ENCODE data around the gene DMD. TPM values are rescaled to one million over a fixed set of nuclear protein-coding genes. Genes with fewer than 3 reads are reported as not detected.
"Not testable (repeated sequence)": the region's sequence is repeated elsewhere in the genome, so short reads cannot be mapped to it uniquely, and the experiment has no call there.

Gene DMD
- polyA plus RNA-seq, 4 donors = 1.6 to 11.6 (median 2.9) TPM

GRCh38 chrX:32545101-32545500 lies 666.2 kb downstream of the DMD start:
- FAIRE-seq (no peak), DNase-seq (no peak)
- no peaks in the 10 kb centered on the region for H3K27me3 ChIP-seq (ENCODE audit: control insufficient read depth in 3 of 3, insufficient read depth in 3 of 3, low read length in 3 of 3)
- H3K36me3 ChIP-seq (ENCODE audit: control insufficient read depth in 3 of 3, insufficient read depth in 2 of 3, low read depth in 1 of 3, low read length in 3 of 3) = no peaks in the 10 kb centered on the region
- H3K4me1 ChIP-seq (ENCODE audit: control insufficient read depth in 3 of 3, insufficient read depth in 2 of 3, low read depth in 1 of 3, low read length in 2 of 3) = no peaks in the 10 kb centered on the region
- H3K9me3 ChIP-seq (ENCODE audit: control insufficient read depth in 2 of 2, insufficient read depth in 1 of 2, low read depth in 1 of 2, low read length in 1 of 2) = no peaks in the 10 kb centered on the region
- 68 to 89% (median 81%) methylated on average over 1 of the region's 1 CpG for WGBS, 3 donors
- no peak overlapping the region for H3K27ac ChIP-seq (ENCODE audit: low read depth in 1 of 3, low read length in 2 of 3)
- no peak overlapping the region for H3K4me3 ChIP-seq (ENCODE audit: low read depth in 1 of 3, low read length in 3 of 3)

DNA sequence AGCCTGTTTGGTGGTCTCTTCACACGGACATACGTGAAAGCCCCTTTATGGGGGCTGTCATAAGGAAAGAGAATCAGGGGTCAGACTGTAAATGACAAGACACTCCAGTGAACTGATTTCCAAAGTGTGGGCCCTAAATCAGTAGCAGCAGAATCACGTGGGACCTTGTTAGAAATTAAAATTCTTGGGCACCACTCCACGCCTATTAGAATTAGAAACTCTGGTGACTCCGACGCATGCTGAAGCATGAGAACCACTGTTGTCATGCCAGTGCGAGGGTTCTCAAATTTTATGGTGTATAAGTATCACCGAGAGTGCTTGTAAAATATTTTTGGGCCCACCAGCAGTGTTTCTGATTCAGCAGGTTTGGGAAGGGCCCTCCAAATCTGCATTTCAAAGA lies 672.8 kb downstream of the DMD start:
- Histone ChIP-seq H3K9me3 (ENCODE audit: control insufficient read depth in 2 of 2, insufficient read depth in 1 of 2, low read depth in 1 of 2, low read length in 1 of 2) (no peaks in the 10 kb centered on the region), H3K27ac (ENCODE audit: low read depth in 1 of 3, low read length in 2 of 3) (no peak overlapping the region), H3K36me3 (ENCODE audit: control insufficient read depth in 3 of 3, insufficient read depth in 2 of 3, low read depth in 1 of 3, low read length in 3 of 3) (no peaks in the 10 kb centered on the region), H3K4me1 (ENCODE audit: control insufficient read depth in 3 of 3, insufficient read depth in 2 of 3, low read depth in 1 of 3, low read length in 2 of 3) (no peaks in the 10 kb centered on the region), H3K27me3 (ENCODE audit: control insufficient read depth in 3 of 3, insufficient read depth in 3 of 3, low read length in 3 of 3) (no peaks in the 10 kb centered on the region), H3K4me3 (ENCODE audit: low read depth in 1 of 3, low read length in 3 of 3) (no peak overlapping the region)
- DNase-seq (no peak), FAIRE-seq (no peak)
- 79 to 91% (median 91%) methylated on average over 8 of the region's 8 CpGs for WGBS, 3 donors

- H3K27ac ChIP-seq (ENCODE audit: low read depth in 1 of 3, low read length in 2 of 3) = no peak overlapping the region
- H3K27me3 ChIP-seq (ENCODE audit: control insufficient read depth in 3 of 3, insufficient read depth in 3 of 3, low read length in 3 of 3) = no peaks in the 10 kb centered on the region
- no peaks in the 10 kb centered on the region for H3K4me1 ChIP-seq (ENCODE audit: control insufficient read depth in 3 of 3, insufficient read depth in 2 of 3, low read depth in 1 of 3, low read length in 2 of 3)
- no peak for FAIRE-seq
- 70 to 81% (median 80%) methylated on average over 4 of the region's 4 CpGs for WGBS, 3 donors
- H3K9me3 ChIP-seq (ENCODE audit: control insufficient read depth in 2 of 2, insufficient read depth in 1 of 2, low read depth in 1 of 2, low read length in 1 of 2) = no peaks in the 10 kb centered on the region
- no peak for DNase-seq
- no peaks in the 10 kb centered on the region for H3K36me3 ChIP-seq (ENCODE audit: control insufficient read depth in 3 of 3, insufficient read depth in 2 of 3, low read depth in 1 of 3, low read length in 3 of 3)
- no peak overlapping the region for H3K4me3 ChIP-seq (ENCODE audit: low read depth in 1 of 3, low read length in 3 of 3)
Observed at GRCh38 chrX:32533848-32534247, 677.5 kb downstream of the DMD start.

DNA sequence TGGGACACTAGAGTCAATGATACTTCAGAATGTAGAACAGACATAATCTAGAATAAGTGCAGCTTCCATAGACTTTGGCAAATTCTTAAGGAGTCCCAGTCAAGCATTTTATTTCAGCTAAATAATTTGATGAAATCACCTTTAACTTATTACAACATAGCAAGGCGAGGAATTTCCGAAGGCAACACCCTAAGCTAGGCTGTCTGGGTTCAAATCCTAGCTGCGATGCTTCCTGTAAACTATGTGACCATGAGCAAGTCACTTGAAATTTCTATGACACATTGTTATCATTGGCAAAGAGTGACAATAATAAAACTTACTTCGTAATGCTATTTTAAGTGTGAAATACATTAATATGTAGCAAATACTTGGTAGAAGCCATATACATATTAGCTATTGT lies 679.1 kb downstream of the DMD start:
- Histone ChIP-seq H3K27me3 (ENCODE audit: control insufficient read depth in 3 of 3, insufficient read depth in 3 of 3, low read length in 3 of 3) (no peaks in the 10 kb centered on the region), H3K36me3 (ENCODE audit: control insufficient read depth in 3 of 3, insufficient read depth in 2 of 3, low read depth in 1 of 3, low read length in 3 of 3) (no peaks in the 10 kb centered on the region), H3K9me3 (ENCODE audit: control insufficient read depth in 2 of 2, insufficient read depth in 1 of 2, low read depth in 1 of 2, low read length in 1 of 2) (no peaks in the 10 kb centered on the region), H3K4me3 (ENCODE audit: low read depth in 1 of 3, low read length in 3 of 3) (no peak overlapping the region), H3K27ac (ENCODE audit: low read depth in 1 of 3, low read length in 2 of 3) (no peak overlapping the region), H3K4me1 (ENCODE audit: control insufficient read depth in 3 of 3, insufficient read depth in 2 of 3, low read depth in 1 of 3, low read length in 2 of 3) (no peaks in the 10 kb centered on the region)
- WGBS, 3 donors = 78 to 89% (median 85%) methylated on average over 4 of the region's 4 CpGs
- no peak for FAIRE-seq
- no peak for DNase-seq

DNA sequence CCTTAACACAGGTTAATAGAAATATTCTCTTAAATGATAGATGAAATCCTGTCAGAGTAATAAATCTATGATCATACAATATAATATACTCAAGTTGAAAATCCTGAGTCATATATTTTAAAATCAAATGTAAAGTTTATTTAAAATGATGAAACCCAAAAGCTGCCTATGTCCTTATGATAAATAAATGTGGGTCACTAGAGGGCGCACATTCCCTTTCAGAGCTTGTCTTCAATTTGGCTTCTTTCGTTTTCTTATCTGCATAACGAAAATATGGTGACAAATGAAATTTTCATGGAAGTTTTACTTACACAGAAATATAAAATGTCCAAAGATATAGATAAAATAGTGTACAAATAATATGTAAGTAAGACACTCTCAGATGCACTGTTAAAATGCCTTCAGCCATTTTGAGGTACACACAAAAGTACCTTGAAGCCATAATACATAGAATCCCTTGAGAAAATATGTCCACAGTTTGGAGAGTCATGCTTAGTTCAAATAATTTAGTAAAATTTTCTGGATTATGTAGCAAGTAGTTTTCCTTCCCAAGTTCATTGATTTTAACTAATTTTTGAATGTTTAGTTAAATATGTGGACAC lies 680.4 kb downstream of the DMD start:
- Histone ChIP-seq H3K4me1 (ENCODE audit: control insufficient read depth in 3 of 3, insufficient read depth in 2 of 3, low read depth in 1 of 3, low read length in 2 of 3) (no peaks in the 10 kb centered on the region), H3K27ac (ENCODE audit: low read depth in 1 of 3, low read length in 2 of 3) (no peak overlapping the region), H3K9me3 (ENCODE audit: control insufficient read depth in 2 of 2, insufficient read depth in 1 of 2, low read depth in 1 of 2, low read length in 1 of 2) (no peaks in the 10 kb centered on the region), H3K27me3 (ENCODE audit: control insufficient read depth in 3 of 3, insufficient read depth in 3 of 3, low read length in 3 of 3) (no peaks in the 10 kb centered on the region), H3K36me3 (ENCODE audit: control insufficient read depth in 3 of 3, insufficient read depth in 2 of 3, low read depth in 1 of 3, low read length in 3 of 3) (no peaks in the 10 kb centered on the region), H3K4me3 (ENCODE audit: low read depth in 1 of 3, low read length in 3 of 3) (no peak overlapping the region)
- WGBS, 3 donors = 1 to 3% (median 1%) methylated on average over 3 of the region's 3 CpGs
- DNase-seq (peak; percentile 14 to 50), FAIRE-seq (no peak)

DNA sequence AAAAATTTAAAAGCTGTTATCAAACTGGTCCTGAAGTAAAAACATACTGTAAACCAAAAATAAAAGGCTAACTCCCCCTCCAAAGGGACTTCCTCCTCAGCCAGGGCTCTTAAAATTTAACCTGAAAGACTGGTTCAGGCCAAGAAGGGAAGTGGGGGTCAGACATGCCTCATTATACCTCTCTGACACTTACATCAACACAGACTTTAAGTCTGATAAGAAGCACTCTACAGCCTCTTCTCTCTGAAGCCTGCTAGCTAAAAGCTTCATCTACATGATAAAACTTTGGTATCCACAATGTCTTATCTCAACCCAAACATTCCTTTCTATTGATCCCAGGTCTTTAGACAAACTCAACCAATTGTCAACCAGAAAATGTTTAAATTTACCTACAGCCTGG lies 682.9 kb downstream of the DMD start:
- DNase-seq; H3K4me3 ChIP-seq (ENCODE audit: low read depth in 1 of 3, low read length in 3 of 3); H3K27me3 ChIP-seq (ENCODE audit: control insufficient read depth in 3 of 3, insufficient read depth in 3 of 3, low read length in 3 of 3); H3K27ac ChIP-seq (ENCODE audit: low read depth in 1 of 3, low read length in 2 of 3); H3K36me3 ChIP-seq (ENCODE audit: control insufficient read depth in 3 of 3, insufficient read depth in 2 of 3, low read depth in 1 of 3, low read length in 3 of 3); FAIRE-seq; H3K4me1 ChIP-seq (ENCODE audit: control insufficient read depth in 3 of 3, insufficient read depth in 2 of 3, low read depth in 1 of 3, low read length in 2 of 3); H3K9me3 ChIP-seq (ENCODE audit: control insufficient read depth in 2 of 2, insufficient read depth in 1 of 2, low read depth in 1 of 2, low read length in 1 of 2): not testable (repeated sequence)

DNA sequence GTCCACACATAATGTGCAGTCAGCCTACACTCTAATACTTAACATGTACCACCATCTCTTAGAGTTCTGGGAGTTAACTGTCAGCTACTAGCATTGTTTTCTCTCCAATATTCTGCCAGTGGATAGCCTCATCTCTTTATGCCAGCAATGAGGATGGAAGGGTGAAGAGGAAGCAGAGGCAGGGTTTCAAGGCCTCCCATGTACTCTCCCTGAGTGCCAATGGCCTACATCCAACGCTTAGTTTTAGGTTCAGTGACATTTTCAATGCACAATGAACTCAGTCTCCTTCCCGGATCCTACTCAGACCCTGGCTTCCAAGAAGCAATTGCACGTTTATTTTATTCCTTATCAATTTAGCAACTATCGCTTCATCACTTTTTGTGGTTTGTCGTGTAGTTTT lies 686.1 kb downstream of the DMD start:
- DNase-seq = no peak
- WGBS, 3 donors = 79 to 86% (median 81%) methylated on average over 5 of the region's 5 CpGs

DNA sequence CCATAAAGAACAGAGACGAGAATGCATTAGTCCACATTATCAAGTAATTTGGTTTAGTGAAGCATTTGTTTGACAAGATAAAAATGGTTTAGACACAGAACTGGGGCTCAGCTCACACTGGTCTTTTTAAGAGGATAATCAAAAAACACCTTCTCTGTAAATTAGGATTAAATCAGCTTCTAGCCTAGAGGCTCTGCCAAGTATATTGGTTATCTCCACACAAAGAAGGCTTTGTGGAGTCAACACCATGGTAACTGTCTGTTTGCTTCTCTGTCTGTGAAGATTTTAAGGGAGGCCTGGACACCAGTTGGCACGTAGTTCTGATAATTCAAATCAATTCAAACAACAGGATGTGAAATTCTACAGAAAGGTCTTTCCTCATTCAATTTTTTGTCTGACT lies 687.0 kb downstream of the DMD start:
- Histone ChIP-seq H3K9me3 (ENCODE audit: control insufficient read depth in 2 of 2, insufficient read depth in 1 of 2, low read depth in 1 of 2, low read length in 1 of 2) (no peaks in the 10 kb centered on the region), H3K36me3 (ENCODE audit: control insufficient read depth in 3 of 3, insufficient read depth in 2 of 3, low read depth in 1 of 3, low read length in 3 of 3) (no peaks in the 10 kb centered on the region), H3K27ac (ENCODE audit: low read depth in 1 of 3, low read length in 2 of 3) (no peak overlapping the region), H3K4me3 (ENCODE audit: low read depth in 1 of 3, low read length in 3 of 3) (no peak overlapping the region), H3K4me1 (ENCODE audit: control insufficient read depth in 3 of 3, insufficient read depth in 2 of 3, low read depth in 1 of 3, low read length in 2 of 3) (no peaks in the 10 kb centered on the region), H3K27me3 (ENCODE audit: control insufficient read depth in 3 of 3, insufficient read depth in 3 of 3, low read length in 3 of 3) (no peaks in the 10 kb centered on the region)
- no peak for DNase-seq
- 55 to 73% (median 63%) methylated on average over 2 of the region's 2 CpGs for WGBS, 3 donors
- FAIRE-seq = no peak

More for the DNA sequence above, 686.1 kb downstream of the DMD start:
- H3K27me3 ChIP-seq (ENCODE audit: control insufficient read depth in 3 of 3, insufficient read depth in 3 of 3, low read length in 3 of 3) = no peaks in the 10 kb centered on the region
- no peaks in the 10 kb centered on the region for H3K9me3 ChIP-seq (ENCODE audit: control insufficient read depth in 2 of 2, insufficient read depth in 1 of 2, low read depth in 1 of 2, low read length in 1 of 2)
- H3K27ac ChIP-seq (ENCODE audit: low read depth in 1 of 3, low read length in 2 of 3) = no peak overlapping the region
- no peak overlapping the region for H3K4me3 ChIP-seq (ENCODE audit: low read depth in 1 of 3, low read length in 3 of 3)
- H3K4me1 ChIP-seq (ENCODE audit: control insufficient read depth in 3 of 3, insufficient read depth in 2 of 3, low read depth in 1 of 3, low read length in 2 of 3) = no peaks in the 10 kb centered on the region
- FAIRE-seq = no peak
- H3K36me3 ChIP-seq (ENCODE audit: control insufficient read depth in 3 of 3, insufficient read depth in 2 of 3, low read depth in 1 of 3, low read length in 3 of 3) = no peaks in the 10 kb centered on the region

- no peak for FAIRE-seq
- WGBS, 3 donors = 85 to 94% (median 88%) methylated on average over 2 of the region's 2 CpGs
Observed at GRCh38 chrX:32520789-32521188, 690.6 kb downstream of the DMD start.

More at GRCh38 chrX:32520789-32521188, 690.6 kb downstream of the DMD start:
- Histone ChIP-seq H3K9me3 (ENCODE audit: control insufficient read depth in 2 of 2, insufficient read depth in 1 of 2, low read depth in 1 of 2, low read length in 1 of 2) (no peaks in the 10 kb centered on the region), H3K27me3 (ENCODE audit: control insufficient read depth in 3 of 3, insufficient read depth in 3 of 3, low read length in 3 of 3) (no peaks in the 10 kb centered on the region), H3K27ac (ENCODE audit: low read depth in 1 of 3, low read length in 2 of 3) (no peak overlapping the region), H3K4me1 (ENCODE audit: control insufficient read depth in 3 of 3, insufficient read depth in 2 of 3, low read depth in 1 of 3, low read length in 2 of 3) (no peaks in the 10 kb centered on the region), H3K4me3 (ENCODE audit: low read depth in 1 of 3, low read length in 3 of 3) (no peak overlapping the region), H3K36me3 (ENCODE audit: control insufficient read depth in 3 of 3, insufficient read depth in 2 of 3, low read depth in 1 of 3, low read length in 3 of 3) (no peaks in the 10 kb centered on the region)
- no peak for DNase-seq

All from small intestine (tissue), 7 donors.